Loucy (cell line): ENCODE data around the gene ZFP1.

ENCODE experiments used
- CTCF ChIP-seq: fragments of 200-600 bp; sonication (generic); conservative IDR thresholded peaks from 2 replicates; pipeline ENCODE4 v1.5.1; 2014; ENCODE audit warnings: mild to moderate bottlenecking, antibody characterized with exemption, low read length
- EZH2phosphoT487 ChIP-seq: fragments of 200-600 bp; IDR thresholded peaks from 2 replicates; pipeline ENCODE4 v1.6.1; 2018; ENCODE audit warnings: antibody characterized with exemption, mild to moderate bottlenecking, moderate library complexity, borderline replicate concordance

DNA sequence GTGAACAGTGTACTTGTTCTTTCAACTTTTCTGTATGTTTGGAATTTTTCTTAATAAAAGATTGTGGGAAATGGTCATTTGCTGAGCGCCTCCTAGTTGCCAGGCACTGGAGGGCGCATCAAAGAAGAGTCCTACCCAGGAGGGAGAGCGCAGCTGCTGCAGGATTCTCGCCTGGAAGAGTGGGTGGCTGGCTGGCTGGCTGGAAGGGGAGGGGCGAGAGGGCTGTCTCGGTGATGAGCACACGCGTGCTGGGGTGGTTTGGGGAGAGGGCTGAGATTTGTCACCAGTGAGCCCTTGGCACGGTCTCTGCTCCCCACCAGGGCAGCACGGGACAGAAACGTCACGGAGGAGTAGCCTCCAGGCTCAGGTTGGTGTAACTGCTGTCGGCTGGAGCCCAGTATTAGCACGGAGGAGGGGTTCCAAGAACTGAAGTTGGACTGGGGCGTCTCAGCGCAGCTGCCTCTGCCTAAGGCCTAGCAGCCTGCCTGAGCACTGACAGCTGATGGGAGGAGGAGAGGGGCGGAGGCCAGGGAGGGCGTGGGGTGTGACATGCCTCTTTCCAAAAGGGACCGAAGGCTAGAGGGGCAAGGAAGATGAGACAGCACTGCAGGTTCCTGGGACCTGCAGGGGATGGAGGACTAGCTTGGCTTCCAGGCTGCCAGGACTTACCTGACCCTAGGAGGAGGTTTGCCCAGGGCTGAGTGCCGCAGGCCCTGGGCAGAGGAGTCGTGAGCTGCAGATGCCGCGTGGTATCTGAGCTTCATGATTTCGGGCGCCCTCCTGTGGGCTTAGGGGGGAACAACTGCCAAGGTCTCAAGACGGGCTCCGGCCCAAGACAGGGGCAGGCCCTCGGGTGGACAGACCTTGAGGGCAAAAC is 37.4 kb upstream of the ZFP1 start:
- TF ChIP-seq CTCF (peak; percentile 82), EZH2phosphoT487 (no peak)
